Measurements from ENCODE around the gene ANKRD40.

DNA sequence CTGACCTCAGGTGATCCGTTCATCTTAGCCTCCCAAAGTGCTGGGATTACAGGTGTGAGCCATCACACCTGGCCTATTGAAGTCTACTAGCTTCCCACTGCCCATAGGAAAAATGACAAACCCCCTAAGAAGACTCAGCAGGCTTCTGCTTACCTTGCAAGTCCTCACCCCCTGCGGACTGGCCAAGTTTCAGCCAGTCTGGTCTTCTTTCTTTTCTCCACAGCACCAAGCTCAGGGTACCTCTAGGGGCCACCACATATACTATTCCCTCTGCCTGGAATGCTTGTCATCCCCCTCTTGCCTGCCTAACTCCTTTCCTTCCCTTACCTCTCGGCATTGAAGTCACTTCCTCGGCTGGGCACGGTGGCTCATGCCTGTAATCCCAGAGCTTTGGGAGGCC is 41.9 kb downstream of the ANKRD40 start:
- TF ChIP-seq, protein P1, sequence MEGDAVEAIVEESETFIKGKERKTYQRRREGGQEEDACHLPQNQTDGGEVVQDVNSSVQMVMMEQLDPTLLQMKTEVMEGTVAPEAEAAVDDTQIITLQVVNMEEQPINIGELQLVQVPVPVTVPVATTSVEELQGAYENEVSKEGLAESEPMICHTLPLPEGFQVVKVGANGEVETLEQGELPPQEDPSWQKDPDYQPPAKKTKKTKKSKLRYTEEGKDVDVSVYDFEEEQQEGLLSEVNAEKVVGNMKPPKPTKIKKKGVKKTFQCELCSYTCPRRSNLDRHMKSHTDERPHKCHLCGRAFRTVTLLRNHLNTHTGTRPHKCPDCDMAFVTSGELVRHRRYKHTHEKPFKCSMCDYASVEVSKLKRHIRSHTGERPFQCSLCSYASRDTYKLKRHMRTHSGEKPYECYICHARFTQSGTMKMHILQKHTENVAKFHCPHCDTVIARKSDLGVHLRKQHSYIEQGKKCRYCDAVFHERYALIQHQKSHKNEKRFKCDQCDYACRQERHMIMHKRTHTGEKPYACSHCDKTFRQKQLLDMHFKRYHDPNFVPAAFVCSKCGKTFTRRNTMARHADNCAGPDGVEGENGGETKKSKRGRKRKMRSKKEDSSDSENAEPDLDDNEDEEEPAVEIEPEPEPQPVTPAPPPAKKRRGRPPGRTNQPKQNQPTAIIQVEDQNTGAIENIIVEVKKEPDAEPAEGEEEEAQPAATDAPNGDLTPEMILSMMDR (conservative IDR thresholded peaks at IDR 0.05) = no peak
- TF ChIP-seq EZH2 (IDR thresholded peaks at IDR 0.05; ENCODE audit: low read depth) = no peak

All from PC-9 (cell line).